GM12865 (cell line): Measurements from ENCODE around the gene ABCG8.
A peak's percentile ranks its signal among the peaks of the same experiment; 100 is the strongest.

ENCODE experiments used
- DNase-seq: peaks from one replicate; pipeline ENCODE4 v3.0.0; 2010; ENCODE audit warnings: low read depth
- H3K4me3 ChIP-seq: 2 replicates; pipeline ENCODE4 v1.5.1; 2011; ENCODE audit warnings: mild to moderate bottlenecking, low read depth, low read length, control low read depth
- CTCF ChIP-seq: IDR thresholded peaks from 2 replicates; pipeline ENCODE4 v1.5.1; 2011; ENCODE audit warnings: low read length, control low read depth, low read depth, inconsistent platforms; ENCODE audit not compliant: insufficient read depth; ENCODE audit errors: missing control alignments

ABCG8 gene

DNA sequence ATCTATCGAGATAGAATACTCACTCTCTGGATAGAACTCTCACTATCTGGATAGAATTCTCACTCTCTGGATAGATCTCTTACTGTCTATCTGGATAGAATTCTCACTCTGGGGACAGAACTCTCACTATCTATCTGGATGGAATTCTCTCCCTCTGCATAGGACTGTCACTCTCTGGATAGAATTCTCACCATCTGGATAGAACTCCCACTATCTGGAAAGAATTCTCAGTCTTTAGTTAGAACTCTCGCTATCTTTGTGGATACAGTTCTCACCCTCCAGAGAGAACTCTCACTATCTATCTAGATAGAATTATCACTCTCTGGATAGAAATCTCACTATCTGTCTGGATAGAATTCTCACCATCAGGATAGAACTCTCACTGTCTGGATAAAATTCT lies 16.5 kb downstream of the ABCG8 start:
- TF ChIP-seq CTCF: no peak
- H3K4me3 ChIP-seq: no peak overlapping the region
- DNase-seq: no peak

GRCh38 chr2:43872151-43872550 lies 33.4 kb downstream of the ABCG8 start:
- DNase-seq: no peak
- no peak overlapping the region for H3K4me3 ChIP-seq
- TF ChIP-seq CTCF: no peak

GRCh38 chr2:43874776-43875451 lies 36.1 kb downstream of the ABCG8 start:
- DNase-seq: no peak
- no peak for TF ChIP-seq CTCF
- H3K4me3 ChIP-seq: no peak overlapping the region

GRCh38 chr2:43877782-43878464 lies 39.2 kb downstream of the ABCG8 start:
- DNase-seq: peak; percentile 70
- peak; percentile 96 for TF ChIP-seq CTCF
- no peak overlapping the region for H3K4me3 ChIP-seq

DNA sequence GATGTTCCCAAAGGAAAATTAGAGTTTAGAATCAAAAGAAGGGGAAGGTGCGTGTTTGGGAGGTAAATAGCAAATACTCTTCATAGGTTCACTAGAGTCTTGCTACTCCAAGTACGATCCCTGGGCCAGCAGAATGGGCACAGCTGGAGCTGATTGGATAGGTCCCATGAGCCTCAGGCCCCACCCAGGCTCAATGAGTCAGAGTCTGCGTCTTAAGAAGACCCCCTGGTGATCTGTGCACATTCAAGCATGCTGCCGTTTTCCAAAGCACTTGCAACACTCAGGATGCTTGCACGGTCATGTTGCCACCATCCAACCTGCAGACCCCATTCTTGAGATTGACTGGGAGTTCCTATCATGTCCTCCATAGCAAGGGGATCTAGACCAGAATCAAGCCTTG lies 40.5 kb downstream of the ABCG8 start:
- TF ChIP-seq CTCF: no peak
- no peak overlapping the region for H3K4me3 ChIP-seq
- DNase-seq: no peak

DNA sequence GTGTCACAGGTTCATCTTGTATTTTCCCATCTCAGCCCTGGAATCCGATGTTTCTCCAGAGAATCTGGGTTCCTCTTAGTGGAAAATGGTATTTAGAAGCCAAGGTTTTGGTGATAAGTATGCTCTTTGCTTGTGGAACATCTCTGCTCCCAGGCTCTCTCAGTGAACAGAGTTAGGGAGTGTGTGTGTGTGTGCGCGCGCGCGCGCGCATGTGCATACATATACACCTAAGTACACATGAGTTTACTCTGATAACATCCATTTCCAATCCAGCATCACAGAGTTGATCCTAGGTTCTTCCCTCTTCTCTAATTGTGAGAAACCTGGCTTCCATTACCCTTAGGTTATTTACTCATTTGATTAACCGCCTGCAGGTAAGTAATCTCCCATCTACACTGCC lies 41.7 kb downstream of the ABCG8 start:
- no peak overlapping the region for H3K4me3 ChIP-seq
- TF ChIP-seq CTCF: no peak
- DNase-seq: no peak
